Tibial nerve (tissue), 3 donors: ENCODE measurements around the gene PSKH1.

Experiments used
- CTCF ChIP-seq, 5 experiments: fragments of 200-600 bp in 3 of 5; fragments of 450-650 bp in 2 of 5; sonication (generic) in 3 of 5; IDR thresholded peaks; one replicate each; pipeline ENCODE4 v1.5.1; 2016 to 2019; ENCODE audit warnings: antibody characterized with exemption in 5 of 5, mild to moderate bottlenecking in 3 of 5, moderate library complexity in 2 of 5
- POLR2A ChIP-seq, 2 donors: fragments of 450-650 bp; IDR thresholded peaks; one replicate each; pipeline ENCODE4 v1.6.1; 2017; ENCODE audit warnings: antibody characterized with exemption in 2 of 2, mild to moderate bottlenecking in 2 of 2, moderate library complexity in 2 of 2

GRCh38 chr16:67953641-67954375 is 60.8 kb downstream of the PSKH1 start:
- TF ChIP-seq CTCF (IDR thresholded peaks at IDR 0.05) (no peak), POLR2A (IDR thresholded peaks at IDR 0.05) (no peak)
